Fibroblast of skin of right quadriceps (primary cell): Measurements from ENCODE around the gene CDY2B.
"Not testable (repeated sequence)": the region's sequence is repeated elsewhere in the genome, so short reads cannot be mapped to it uniquely, and the experiment has no call there.

Experiments
- DNase-seq: peaks from one replicate; pipeline ENCODE4 v3.0.0-alpha.2; 2013

The CDY2B gene

GRCh38 chrY:17880120-17880519 lies at the start of gene CDY2B:
Gene CDY2B (minus strand): TSS chrY:17880220. CDS start chrY:17879892, 328 bp downstream.
- not testable (repeated sequence) for DNase-seq

- DNase-seq, result not testable (repeated sequence)
Observed at GRCh38 chrY:17908009-17908408, 28.0 kb upstream of the CDY2B start.

- DNase-seq, result not testable (repeated sequence)
Observed at GRCh38 chrY:17907351-17907750, 27.3 kb upstream of the CDY2B start.

GRCh38 chrY:17881697-17882096 lies 1.7 kb upstream of the CDY2B start:
- DNase-seq, result not testable (repeated sequence)

GRCh38 chrY:17876767-17877166 lies 3.3 kb downstream of the CDY2B start:
- not testable (repeated sequence) for DNase-seq

- DNase-seq, result not testable (repeated sequence)
Observed at GRCh38 chrY:17875401-17875800, 4.6 kb downstream of the CDY2B start.

GRCh38 chrY:17871194-17871903 lies 8.7 kb downstream of the CDY2B start:
- not testable (repeated sequence) for DNase-seq

GRCh38 chrY:17870737-17871136 lies 9.3 kb downstream of the CDY2B start:
- DNase-seq, result not testable (repeated sequence)

GRCh38 chrY:17867850-17868249 lies 12.2 kb downstream of the CDY2B start:
- not testable (repeated sequence) for DNase-seq

- DNase-seq, result not testable (repeated sequence)
Observed at GRCh38 chrY:17860634-17861033, 19.4 kb downstream of the CDY2B start.

- not testable (repeated sequence) for DNase-seq
Observed at GRCh38 chrY:17856963-17857848, 22.8 kb downstream of the CDY2B start.

GRCh38 chrY:17856508-17856907 lies 23.5 kb downstream of the CDY2B start:
- DNase-seq, result not testable (repeated sequence)

GRCh38 chrY:17849131-17849530 lies 30.9 kb downstream of the CDY2B start:
- DNase-seq, result not testable (repeated sequence)

- DNase-seq, result not testable (repeated sequence)
Observed at GRCh38 chrY:17832149-17832548, 47.9 kb downstream of the CDY2B start.
